Measurements from ENCODE around the gene CCNF.

- TF ChIP-seq TAF1 (IDR thresholded peaks at IDR 0.05; ENCODE audit: low read depth): no peak
- no peak; the same call in 1 of the 2 replicates for TF ChIP-seq EP300 (IDR thresholded peaks at IDR 0.05; ENCODE audit: borderline replicate concordance)
- no peak for TF ChIP-seq TCF12 (IDR thresholded peaks at IDR 0.05; ENCODE audit: low read depth)
- no peak for TF ChIP-seq MAX (IDR thresholded peaks at IDR 0.05)
- no peak for TF ChIP-seq YY1 (IDR thresholded peaks at IDR 0.05; ENCODE audit: low read depth)
- TF ChIP-seq FOXM1 (IDR thresholded peaks at IDR 0.05; ENCODE audit: borderline replicate concordance, low read depth): no peak
- no peak for TF ChIP-seq RAD21 (IDR thresholded peaks at IDR 0.05; ENCODE audit: low read depth)
These were observed 1.0 kb upstream of the CCNF start for GRCh38 chr16:2428051-2428783.
